GM23248 (cell line): ENCODE data around the gene CFAP20DC.

Source experiments
- EZH2 ChIP-seq: fragments of 200-600 bp; sonication (generic); IDR thresholded peaks from 2 replicates; pipeline ENCODE4 v1.6.1; 2018; ENCODE audit warnings: antibody characterized with exemption, mild to moderate bottlenecking; ENCODE audit not compliant: insufficient read depth, poor library complexity, severe bottlenecking
- EZH2phosphoT487 ChIP-seq: fragments of 200-600 bp; sonication (generic); IDR thresholded peaks from 2 replicates; pipeline ENCODE4 v1.6.1; 2018; ENCODE audit warnings: antibody characterized with exemption, moderate library complexity, mild to moderate bottlenecking, low read depth; ENCODE audit not compliant: insufficient read depth

GRCh38 chr3:59072681-59073080 lies 22.9 kb upstream of the CFAP20DC start:
- TF ChIP-seq EZH2 (no peak), EZH2phosphoT487 (no peak)
